ENCODE data around the gene PDCD6IP.

DNA sequence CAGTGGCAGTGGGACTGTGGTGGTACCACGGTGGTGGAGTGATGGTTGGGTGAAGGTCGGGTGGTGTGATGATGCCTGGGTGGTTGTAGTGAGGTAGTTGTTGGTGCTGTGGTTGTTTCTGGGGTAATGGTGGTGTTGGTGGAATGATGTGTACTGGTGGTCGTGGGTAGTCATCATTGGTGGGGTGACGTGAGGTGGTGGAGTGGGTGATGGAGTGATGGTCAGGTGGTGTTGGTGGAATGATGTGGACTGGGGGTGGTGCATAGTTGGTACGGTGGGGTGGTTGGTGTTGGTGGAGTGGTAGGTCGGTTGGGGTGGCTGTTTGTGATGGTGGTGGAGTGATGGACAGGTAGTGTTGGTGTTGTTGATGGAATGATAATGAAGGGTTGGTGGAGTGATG lies 87.1 kb downstream of the PDCD6IP start:
- TF ChIP-seq, protein P1, sequence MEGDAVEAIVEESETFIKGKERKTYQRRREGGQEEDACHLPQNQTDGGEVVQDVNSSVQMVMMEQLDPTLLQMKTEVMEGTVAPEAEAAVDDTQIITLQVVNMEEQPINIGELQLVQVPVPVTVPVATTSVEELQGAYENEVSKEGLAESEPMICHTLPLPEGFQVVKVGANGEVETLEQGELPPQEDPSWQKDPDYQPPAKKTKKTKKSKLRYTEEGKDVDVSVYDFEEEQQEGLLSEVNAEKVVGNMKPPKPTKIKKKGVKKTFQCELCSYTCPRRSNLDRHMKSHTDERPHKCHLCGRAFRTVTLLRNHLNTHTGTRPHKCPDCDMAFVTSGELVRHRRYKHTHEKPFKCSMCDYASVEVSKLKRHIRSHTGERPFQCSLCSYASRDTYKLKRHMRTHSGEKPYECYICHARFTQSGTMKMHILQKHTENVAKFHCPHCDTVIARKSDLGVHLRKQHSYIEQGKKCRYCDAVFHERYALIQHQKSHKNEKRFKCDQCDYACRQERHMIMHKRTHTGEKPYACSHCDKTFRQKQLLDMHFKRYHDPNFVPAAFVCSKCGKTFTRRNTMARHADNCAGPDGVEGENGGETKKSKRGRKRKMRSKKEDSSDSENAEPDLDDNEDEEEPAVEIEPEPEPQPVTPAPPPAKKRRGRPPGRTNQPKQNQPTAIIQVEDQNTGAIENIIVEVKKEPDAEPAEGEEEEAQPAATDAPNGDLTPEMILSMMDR (conservative IDR thresholded peaks at IDR 0.05; ENCODE audit: low read depth, low read length), result no peak
- TF ChIP-seq EZH2 (IDR thresholded peaks at IDR 0.05; ENCODE audit: low read length, unreplicated experiment), result no peak
- TF ChIP-seq EZH2phosphoT487 (IDR thresholded peaks at IDR 0.05; ENCODE audit: borderline replicate concordance, low read length), result no peak
